Cardiac muscle cell (in vitro differentiated cells and primary cell): Measurements from ENCODE around the gene FAM20C. TPM values are rescaled to one million over a fixed set of nuclear protein-coding genes. Genes with fewer than 3 reads are reported as not detected.

ENCODE experiments used
- DNase-seq, 2 donors: peaks; one replicate each; pipeline versions ENCODE4 v3.0.0 to v3.0.0-alpha.2; 2010 to 2017; ENCODE audit warnings: low read depth in 1 of 2, low spot score in 1 of 2
- H3K27ac ChIP-seq: fragments of 200-600 bp; sonication (generic); 2 replicates; pipeline ENCODE4 v1.5.1; 2016
- H3K27me3 ChIP-seq: fragments of 200-600 bp; sonication (generic); 2 replicates; pipeline ENCODE4 v1.6.0; 2016; ENCODE audit warnings: control low read depth
- H3K36me3 ChIP-seq: fragments of 200-600 bp; sonication (generic); 2 replicates; pipeline ENCODE4 v1.5.1; 2016; ENCODE audit warnings: control low read depth
- H3K4me1 ChIP-seq: fragments of 200-600 bp; sonication (generic); 2 replicates; pipeline ENCODE4 v1.8.1; 2017; ENCODE audit warnings: low read depth, mild to moderate bottlenecking, mixed run types
- H3K4me3 ChIP-seq: fragments of 200-600 bp; sonication (generic); 2 replicates; pipeline ENCODE4 v1.5.1; 2016; ENCODE audit warnings: mild to moderate bottlenecking
- H3K9me3 ChIP-seq: fragments of 200-600 bp; sonication (generic); 2 replicates; pipeline ENCODE4 v1.5.1; 2017; ENCODE audit warnings: low read depth, mild to moderate bottlenecking, control low read depth
- CTCF ChIP-seq: IDR thresholded peaks from 2 replicates; pipeline ENCODE4 v1.5.1; 2012; ENCODE audit warnings: low read depth, mild to moderate bottlenecking, low read length
- polyA plus RNA-seq: library from polyadenylated mRNA; unstranded; fragments of >200 nt; fragmentation: Nextera tagmentation; extraction: Ambion mirVana; gene quantifications from 2 replicates; pipeline ENCODE4 v1.2.1, GENCODE V29; 2016
- total RNA-seq: library from RNA; depleted of rRNA; stranded (reverse); fragments of >200 nt; gene quantifications from 2 replicates; pipeline ENCODE4 v1.2.3, GENCODE V29; 2016

The FAM20C gene
- total RNA-seq, result 15.0 and 15.7 TPM in 2 replicates
- 3.6 and 4.9 TPM in 2 replicates for polyA plus RNA-seq

GRCh38 chr7:191981-192649 lies at the start of gene FAM20C:
FAM20C (plus strand) TSS chr7:192571; CDS start chr7:193200, 629 bp downstream.
- no peaks in the 10 kb centered on the region for H3K9me3 ChIP-seq
- H3K36me3 ChIP-seq, result no peaks in the 10 kb centered on the region
- peaks cover 15% of the 10 kb centered on the region for H3K27me3 ChIP-seq
- DNase-seq, result peak; percentile 91 to 92
- H3K27ac ChIP-seq, result no peak within 1 kb of the TSS
- H3K4me3 ChIP-seq, result peak within 1 kb of the TSS; percentile 41
- no peaks in the 10 kb centered on the region for H3K4me1 ChIP-seq
- TF ChIP-seq CTCF, result no peak

- no peak for DNase-seq
- H3K4me3 ChIP-seq, result no peak overlapping the region
- H3K27ac ChIP-seq, result no peak overlapping the region
- peaks cover 7% of the 10 kb centered on the region for H3K4me1 ChIP-seq
- H3K27me3 ChIP-seq, result no peaks in the 10 kb centered on the region
- TF ChIP-seq CTCF, result no peak
- no peaks in the 10 kb centered on the region for H3K36me3 ChIP-seq
- no peaks in the 10 kb centered on the region for H3K9me3 ChIP-seq
Measured at GRCh38 chr7:143145-143751, 49.1 kb upstream of the FAM20C start.

GRCh38 chr7:143811-144453 lies 48.4 kb upstream of the FAM20C start:
- no peaks in the 10 kb centered on the region for H3K36me3 ChIP-seq
- no peak for DNase-seq
- H3K9me3 ChIP-seq, result no peaks in the 10 kb centered on the region
- H3K27ac ChIP-seq, result no peak overlapping the region
- no peaks in the 10 kb centered on the region for H3K27me3 ChIP-seq
- peaks cover 7% of the 10 kb centered on the region for H3K4me1 ChIP-seq
- TF ChIP-seq CTCF, result no peak
- H3K4me3 ChIP-seq, result no peak overlapping the region

- peaks cover 7% of the 10 kb centered on the region for H3K4me1 ChIP-seq
- TF ChIP-seq CTCF, result no peak
- H3K36me3 ChIP-seq, result no peaks in the 10 kb centered on the region
- no peak for DNase-seq
- H3K4me3 ChIP-seq, result no peak overlapping the region
- H3K27ac ChIP-seq, result no peak overlapping the region
- H3K27me3 ChIP-seq, result no peaks in the 10 kb centered on the region
- no peaks in the 10 kb centered on the region for H3K9me3 ChIP-seq
Measured at GRCh38 chr7:144454-144826, 47.9 kb upstream of the FAM20C start.

- Histone ChIP-seq H3K9me3 (no peaks in the 10 kb centered on the region), H3K36me3 (no peaks in the 10 kb centered on the region), H3K27ac (no peak overlapping the region), H3K4me3 (no peak overlapping the region), H3K4me1 (peaks cover 18% of the 10 kb centered on the region), H3K27me3 (no peaks in the 10 kb centered on the region)
- no peak for DNase-seq
- no peak for TF ChIP-seq CTCF
Measured at GRCh38 chr7:145863-146262, 46.5 kb upstream of the FAM20C start.
